ENCODE results near the gene MORC2.

DNA sequence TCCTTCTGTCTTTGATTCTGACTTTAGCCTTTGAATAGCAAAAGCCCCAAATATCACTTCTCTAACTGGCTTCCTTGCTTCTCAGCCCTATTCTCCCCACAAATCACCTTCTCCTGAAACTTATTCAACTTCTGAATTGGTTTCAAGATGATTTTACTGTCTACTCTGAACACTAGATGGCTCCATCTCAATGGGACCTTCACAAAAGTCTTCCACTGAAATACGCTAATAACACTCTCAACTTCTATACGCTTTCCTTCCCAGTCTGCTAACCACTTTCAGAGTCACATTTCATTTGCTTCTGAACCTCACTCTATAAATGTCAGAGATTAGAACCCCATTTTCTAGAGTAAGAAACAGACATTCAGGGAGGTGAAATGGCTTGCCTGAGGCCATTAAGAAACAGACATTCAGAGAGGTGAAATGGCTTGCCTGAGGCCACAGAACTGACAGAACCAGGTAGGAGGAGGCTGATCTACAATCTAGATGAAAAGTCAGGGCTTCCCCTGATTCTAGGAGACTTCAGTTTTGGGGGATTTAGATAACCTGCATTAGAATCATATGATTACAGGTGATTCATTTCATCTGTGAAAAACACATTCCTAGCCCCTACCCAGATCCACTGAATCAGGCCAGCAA is 20.6 kb downstream of the MORC2 start:
- TF ChIP-seq EZH2phosphoT487 (IDR thresholded peaks at IDR 0.05; ENCODE audit: borderline replicate concordance, low read depth, low read length) = no peak
- TF ChIP-seq, protein P1, sequence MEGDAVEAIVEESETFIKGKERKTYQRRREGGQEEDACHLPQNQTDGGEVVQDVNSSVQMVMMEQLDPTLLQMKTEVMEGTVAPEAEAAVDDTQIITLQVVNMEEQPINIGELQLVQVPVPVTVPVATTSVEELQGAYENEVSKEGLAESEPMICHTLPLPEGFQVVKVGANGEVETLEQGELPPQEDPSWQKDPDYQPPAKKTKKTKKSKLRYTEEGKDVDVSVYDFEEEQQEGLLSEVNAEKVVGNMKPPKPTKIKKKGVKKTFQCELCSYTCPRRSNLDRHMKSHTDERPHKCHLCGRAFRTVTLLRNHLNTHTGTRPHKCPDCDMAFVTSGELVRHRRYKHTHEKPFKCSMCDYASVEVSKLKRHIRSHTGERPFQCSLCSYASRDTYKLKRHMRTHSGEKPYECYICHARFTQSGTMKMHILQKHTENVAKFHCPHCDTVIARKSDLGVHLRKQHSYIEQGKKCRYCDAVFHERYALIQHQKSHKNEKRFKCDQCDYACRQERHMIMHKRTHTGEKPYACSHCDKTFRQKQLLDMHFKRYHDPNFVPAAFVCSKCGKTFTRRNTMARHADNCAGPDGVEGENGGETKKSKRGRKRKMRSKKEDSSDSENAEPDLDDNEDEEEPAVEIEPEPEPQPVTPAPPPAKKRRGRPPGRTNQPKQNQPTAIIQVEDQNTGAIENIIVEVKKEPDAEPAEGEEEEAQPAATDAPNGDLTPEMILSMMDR (conservative IDR thresholded peaks at IDR 0.05; ENCODE audit: low read length) = peak; percentile 80
